K562 (cell line): Measurements from ENCODE around the gene MYOM1. TPM values are rescaled to one million over a fixed set of nuclear protein-coding genes. Genes with fewer than 3 reads are reported as not detected.

Experiments used
- ATAC-seq: fragments of 200-7000 bp; cut with Tn5 transposase; 3 replicates; pipeline ENCODE4 v1.9.1; 2020; ENCODE audit warnings: moderate library complexity
- BruUV-seq: library from RNA; stranded (reverse); fragments of 400-500 nt; replicated peaks from 2 replicates; lab custom pipeline; 2021; lab: Mats Ljungman, UMichigan
- CTCF ChIA-PET: fragments of 300-600 bp; formaldehyde crosslinking; extraction: SDS; loops from one replicate; lab custom pipeline; 2021; ENCODE audit warnings: low intra/inter-chr PET ratio; lab: Yijun Ruan, JAX
- POLR2A ChIA-PET: fragments of 300-600, 350-650 bp; sonication (Branson Sonifier 250); formaldehyde crosslinking; extraction: SDS; loops from one replicate; lab custom pipeline; 2021; ENCODE audit warnings: antibody characterized with exemption, inconsistent platforms; lab: Yijun Ruan, JAX
- DNase-seq, 4 experiments: peaks; one replicate each; pipeline versions ENCODE4 v3.0.0 to v3.0.0-alpha.2; 2011 to 2018; ENCODE audit warnings: low spot score in 3 of 4, mixed read lengths in 3 of 4; ENCODE audit errors: extremely low read depth in 1 of 4
- FAIRE-seq: peaks from 2 replicates; lab custom pipeline; 2011; peaks lifted over from hg19 to GRCh38; lab: Jason Lieb, UNC
- H2AFZ ChIP-seq: 2 replicates; pipeline ENCODE4 v1.6.0; 2011; ENCODE audit warnings: low read depth, low read length, control low read depth, inconsistent platforms
- H3K27ac ChIP-seq: fragments of 200-600 bp; 3 replicates; pipeline ENCODE4 v1.8.0; 2011; ENCODE audit warnings: low read depth, mild to moderate bottlenecking, control low read depth, inconsistent platforms, low read length, moderate library complexity, mixed read lengths; ENCODE audit errors: extremely low read depth
- H3K27me3 ChIP-seq, 2 experiments: fragments of 300-600 bp in 1 of 2; 2 replicates in 1 of 2; 3 replicates in 1 of 2; pipeline versions ENCODE4 v1.6.0 to v1.8.0; 2011; ENCODE audit warnings: inconsistent platforms in 2 of 2, low read length in 2 of 2, mild to moderate bottlenecking in 1 of 2, mixed read lengths in 1 of 2, moderate library complexity in 1 of 2; ENCODE audit not compliant: control insufficient read depth in 2 of 2, insufficient read depth in 2 of 2
- H3K36me3 ChIP-seq: fragments of 300-600 bp; 3 replicates; pipeline ENCODE4 v1.8.0; 2011; ENCODE audit warnings: mild to moderate bottlenecking, low read length, inconsistent platforms; ENCODE audit not compliant: control insufficient read depth, insufficient read depth
- H3K4me1 ChIP-seq, 2 experiments: fragments of 200-600 bp in 1 of 2; replicated peaks in 1 of 2; 2 replicates in 1 of 2; 3 replicates in 1 of 2; pipeline versions ENCODE4 v1.5.1 to v1.8.0; 2011; ENCODE audit warnings: inconsistent platforms in 2 of 2, low read length in 2 of 2, mild to moderate bottlenecking in 1 of 2, mixed read lengths in 1 of 2, moderate library complexity in 1 of 2; ENCODE audit not compliant: control insufficient read depth in 2 of 2, insufficient read depth in 2 of 2
- H3K4me2 ChIP-seq: 2 replicates; pipeline ENCODE4 v1.6.1; 2011; ENCODE audit warnings: low read length, control low read depth, inconsistent platforms, mixed read lengths; ENCODE audit not compliant: insufficient read depth
- H3K4me3 ChIP-seq: fragments of 200-600 bp; sonication (generic), shearing (Covaris generic); 2 replicates; pipeline ENCODE4 v1.5.1; 2016; ENCODE audit warnings: control low read depth, inconsistent platforms
- H3K79me2 ChIP-seq: fragments of 200-600 bp; 3 replicates; pipeline ENCODE4 v1.8.0; 2011; ENCODE audit warnings: low read length, inconsistent platforms; ENCODE audit not compliant: control insufficient read depth, insufficient read depth
- H3K9ac ChIP-seq, 2 experiments: 2 replicates each; pipeline versions ENCODE4 v1.6.0 to v1.6.1; 2011; ENCODE audit warnings: low read depth in 2 of 2, low read length in 2 of 2, control low read depth in 1 of 2, inconsistent platforms in 1 of 2, mild to moderate bottlenecking in 1 of 2, mixed read lengths in 1 of 2; ENCODE audit not compliant: insufficient read depth in 1 of 2
- H3K9me1 ChIP-seq: one replicate; pipeline ENCODE4 v1.6.0; 2011; ENCODE audit warnings: inconsistent platforms, mild to moderate bottlenecking, low read length, moderate library complexity; ENCODE audit not compliant: control insufficient read depth, insufficient read depth
- H3K9me3 ChIP-seq: replicated peaks from 2 replicates; pipeline ENCODE4 v1.5.1; 2011; ENCODE audit warnings: low read depth, low read length, inconsistent platforms; ENCODE audit not compliant: control insufficient read depth, insufficient read depth
- H4K20me1 ChIP-seq: replicated peaks from 2 replicates; pipeline ENCODE4 v1.6.1; 2011; ENCODE audit warnings: low read length, inconsistent platforms, mixed read lengths; ENCODE audit not compliant: control insufficient read depth, insufficient read depth
- CBFB ChIP-seq: sonication (generic); formaldehyde crosslinking; IDR thresholded peaks from 2 replicates; pipeline ENCODE4 v1.4.0; 2020; ENCODE audit warnings: mild to moderate bottlenecking, missing genetic modification reagents
- CC2D1A ChIP-seq: fragments of 450-650 bp; IDR thresholded peaks from 2 replicates; pipeline ENCODE4 v1.6.1; 2017; ENCODE audit warnings: mild to moderate bottlenecking
- MED1 ChIP-seq: sonication (generic); formaldehyde crosslinking; IDR thresholded peaks from 2 replicates; pipeline ENCODE4 v1.8.1; 2023; ENCODE audit warnings: missing genetic modification reagents, borderline replicate concordance
- NELFE ChIP-seq: IDR thresholded peaks from 2 replicates; pipeline ENCODE4 v1.6.1; 2011; ENCODE audit warnings: mild to moderate bottlenecking; ENCODE audit not compliant: insufficient read depth, insufficient read length
- NFIX ChIP-seq: fragments of 250-450 bp; sonication (Bioruptor Pico); IDR thresholded peaks from 2 replicates; pipeline ENCODE4 v1.4.0; 2020; ENCODE audit warnings: low read depth, mild to moderate bottlenecking, moderate library complexity
- PHF8 ChIP-seq: fragments of 200-600 bp; sonication (generic); IDR thresholded peaks from 2 replicates; pipeline ENCODE4 v1.6.1; 2012; ENCODE audit warnings: mixed run types, mild to moderate bottlenecking, inconsistent platforms, low read length, moderate library complexity, borderline replicate concordance
- RBM17 ChIP-seq: fragments of 200-400 bp; formaldehyde crosslinking; IDR thresholded peaks from 2 replicates; pipeline ENCODE4 v1.6.1; 2017; ENCODE audit warnings: low read depth, mild to moderate bottlenecking, low read length, borderline replicate concordance
- RFX5 ChIP-seq: IDR thresholded peaks from 2 replicates; pipeline ENCODE4 v1.6.1; 2011; ENCODE audit warnings: low read depth, mild to moderate bottlenecking, improper control_type of control experiment, low read length
- RFX7 ChIP-seq: fragments of 250-450 bp; sonication (Bioruptor Pico); IDR thresholded peaks from 2 replicates; pipeline ENCODE4 v1.5.1; 2021; ENCODE audit warnings: mild to moderate bottlenecking
- SFPQ ChIP-seq: fragments of 200-400 bp; formaldehyde crosslinking; IDR thresholded peaks from 2 replicates; pipeline ENCODE4 v1.6.1; 2017; ENCODE audit warnings: mild to moderate bottlenecking, low read depth, low read length, moderate library complexity
- ZFP36 ChIP-seq: fragments of 150-350 bp; IDR thresholded peaks from 2 replicates; pipeline ENCODE4 v1.6.1; 2018; ENCODE audit warnings: low read length, low read depth; ENCODE audit not compliant: partially characterized antibody
- ZNF23 ChIP-seq: fragments of 250-450 bp; sonication (Bioruptor Pico); IDR thresholded peaks from 2 replicates; pipeline ENCODE4 v1.4.0; 2020; ENCODE audit warnings: mild to moderate bottlenecking
- ZNF324 ChIP-seq: fragments of 250-450 bp; sonication (Bioruptor Pico); IDR thresholded peaks from 2 replicates; pipeline ENCODE4 v1.4.0; 2020; ENCODE audit warnings: mild to moderate bottlenecking
- ZNF57 ChIP-seq: fragments of 450-650 bp; formaldehyde crosslinking; IDR thresholded peaks from 2 replicates; pipeline ENCODE4 v1.4.0; 2020; ENCODE audit warnings: mild to moderate bottlenecking, moderate library complexity
- ZNF589 ChIP-seq: fragments of 200-800 bp; sonication (Bioruptor generic); IDR thresholded peaks from 2 replicates; pipeline ENCODE4 v1.6.1; 2016; ENCODE audit warnings: low read depth, missing genetic modification characterization, missing compliant biosample characterization
- WGBS: fragments of 100-300 bp; shearing (Covaris generic); methylation state at CpG from one replicate; pipeline ENCODE4 v1.1.6; 2016; ENCODE audit warnings: low coverage, mixed read lengths; ENCODE audit not compliant: insufficient coverage; ENCODE audit errors: missing lambda C conversion rate; 5-methylcytosine and 5-hydroxymethylcytosine counted together
- in situ Hi-C: fragments of 300-500 bp; cut with MboI; formaldehyde crosslinking; loops from 4 replicates; pipeline ENCODE4 v1.15.0; 2018; ENCODE audit warnings: inconsistent platforms, mixed read lengths
- intact Hi-C: fragments of 100-400 bp; cut with micrococcal nuclease; formaldehyde crosslinking; loops from 2 replicates; pipeline ENCODE4 v1.14.2; 2022
- polyA plus RNA-seq, 8 experiments: library from polyadenylated mRNA; depleted of rRNA in 4 of 8; stranded (reverse) in 5 of 8; unstranded in 3 of 8; fragments of >200 nt; fragmentation: Nextera tagmentation in 2 of 8; fragmentation: Illumina TruSeq in 1 of 8; extraction: Ambion mirVana in 2 of 8; extraction: Trizol in 1 of 8; gene quantifications; 2 replicates each; pipeline versions ENCODE4 v1.2.1 to v1.2.3, GENCODE V29; 2011 to 2014; ENCODE audit warnings: inconsistent platforms in 1 of 8, missing spikeins in 1 of 8
- total RNA-seq, 7 experiments: library from RNA; depleted of rRNA in 6 of 7; stranded (reverse); fragments of >200 nt in 6 of 7; fragmentation: Illumina TruSeq in 2 of 7; extraction: Trizol in 2 of 7; gene quantifications; 2 replicates each; pipeline versions ENCODE4 v1.2.1 to v1.2.3, GENCODE V29; 2011 to 2021; ENCODE audit warnings: low replicate concordance in 1 of 7

MYOM1 gene
- total and polyA plus RNA-seq, 9 of the 15 experiments (the other 6 are each of a cell fraction or from before 2014, with no cell fraction given): 0.01 to 0.62 (median 0.25) TPM

- no peak for TF ChIP-seq ZNF324 (CRISPR knock-in tag)
- TF ChIP-seq RBM17: no peak
- TF ChIP-seq SFPQ: no peak
- no peak for TF ChIP-seq CBFB (CRISPR knock-in tag)
- TF ChIP-seq ZFP36: no peak
- TF ChIP-seq, all 486 proteins: peak for 0
These were observed 163.5 kb downstream of the MYOM1 start (continued) for GRCh38 chr18:3056311-3056710.

GRCh38 chr18:3055816-3056215 lies 164.0 kb downstream of the MYOM1 start:
- H4K20me1 ChIP-seq: no peaks in the 10 kb centered on the region
- H3K4me1 ChIP-seq: no peaks in the 10 kb centered on the region; a peak in 1 of 5 replicates
- ATAC-seq: no peak; the same call in 2 of the 3 replicates
- no peak for FAIRE-seq
- no peak overlapping the region for H3K9ac ChIP-seq
- no TSS peak for BruUV-seq
- POLR2A ChIA-PET: interaction anchor here (0.8 to 1.9 kb wide), 6 partner anchors 8 to 190 kb away, joined by 3 to 8 read pairs (median 3); no protein-coding TSS in a partner anchor
- DNase-seq: no peak
- 48% methylated on average over 4 of the region's 4 CpGs for WGBS
- no peak overlapping the region for H3K27ac ChIP-seq
- CTCF ChIA-PET: no interaction called here
- no peak overlapping the region for H3K4me3 ChIP-seq
- no peaks in the 10 kb centered on the region for H3K36me3 ChIP-seq
- H2AFZ ChIP-seq: peak overlapping the region; percentile 70
- in situ Hi-C loops (no loop called here), intact Hi-C loops (no loop called here)
- no peaks in the 10 kb centered on the region for H3K27me3 ChIP-seq
- no peaks in the 10 kb centered on the region; the same call in 1 of the 2 replicates for H3K9me3 ChIP-seq
- no peak for TF ChIP-seq ZNF57 (CRISPR knock-in tag)
- TF ChIP-seq RFX7 (CRISPR knock-in tag): no peak
- TF ChIP-seq NFIX (CRISPR knock-in tag): no peak
- TF ChIP-seq RFX5: no peak
- TF ChIP-seq ZNF589 (CRISPR knock-in tag): no peak
- no peak for TF ChIP-seq PHF8
- no peak for TF ChIP-seq NELFE
- TF ChIP-seq MED1 (CRISPR knock-in tag): no peak
- no peak for TF ChIP-seq CC2D1A
- no peak for TF ChIP-seq ZNF23 (CRISPR knock-in tag)
- H3K9me1 ChIP-seq: no peaks in the 10 kb centered on the region
- H3K4me2 ChIP-seq: no peak overlapping the region
- no peaks in the 10 kb centered on the region for H3K79me2 ChIP-seq
